HG03060 (cell line): ENCODE measurements around the gene IGFBP5.

Experiments
- ATAC-seq: cut with Tn5 transposase; IDR thresholded peaks from one replicate; pipeline ENCODE4 v1.9.1; 2021; ENCODE audit warnings: low read depth, moderate number of reproducible peaks; ENCODE audit not compliant: unreplicated experiment

Gene IGFBP5

GRCh38 chr2:216695401-216695821, at the start of gene IGFBP5:
Gene IGFBP5 (minus strand): TSS chr2:216695549. CDS start chr2:216694775, 774 bp downstream.
- no peak for ATAC-seq

DNA sequence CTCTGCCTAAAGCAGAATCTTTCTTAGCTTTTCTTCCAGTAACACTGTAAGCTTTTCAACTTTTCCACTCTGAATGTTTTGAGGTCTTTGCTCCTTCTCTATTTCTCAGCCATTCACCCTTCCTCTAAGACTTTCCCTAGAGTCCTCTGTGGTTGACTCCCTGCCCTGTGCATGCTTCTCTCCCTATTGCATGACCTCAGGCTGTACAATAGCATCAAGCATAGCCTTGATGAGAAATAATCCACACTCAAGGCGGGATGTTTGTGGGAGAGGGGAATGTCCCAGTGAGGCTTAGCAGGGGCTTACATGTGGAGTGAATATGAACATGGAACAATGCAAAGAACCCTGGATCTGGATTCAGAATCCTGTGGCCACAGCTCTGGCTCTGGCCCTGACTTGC, 48.4 kb upstream of the IGFBP5 start:
- no peak for ATAC-seq

- ATAC-seq, result no peak
Measured at GRCh38 chr2:216742411-216742810, 47.1 kb upstream of the IGFBP5 start.

- no peak for ATAC-seq
Measured at GRCh38 chr2:216741223-216741593, 45.9 kb upstream of the IGFBP5 start.

- ATAC-seq, result no peak
Measured at GRCh38 chr2:216740557-216741222, 45.3 kb upstream of the IGFBP5 start.

DNA sequence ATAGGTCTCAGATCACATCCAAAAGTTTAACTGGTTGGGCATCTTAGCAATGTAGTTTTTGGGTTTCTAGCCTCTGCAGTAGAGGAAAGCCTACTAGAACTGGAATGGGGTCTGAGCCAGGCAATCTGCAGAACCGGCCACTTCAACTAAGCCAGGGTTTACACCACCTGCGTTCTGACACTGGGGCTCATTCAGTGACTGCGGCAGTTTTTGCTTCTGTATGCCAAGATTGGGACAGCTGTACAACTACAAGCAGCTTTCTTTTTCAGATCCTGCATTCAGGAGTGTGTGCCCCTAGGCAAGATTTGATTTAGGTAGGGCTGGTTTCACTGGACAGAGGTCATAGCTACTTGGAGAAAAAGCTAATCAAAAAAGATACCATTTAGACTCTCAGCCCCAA, 43.7 kb upstream of the IGFBP5 start:
- no peak for ATAC-seq

DNA sequence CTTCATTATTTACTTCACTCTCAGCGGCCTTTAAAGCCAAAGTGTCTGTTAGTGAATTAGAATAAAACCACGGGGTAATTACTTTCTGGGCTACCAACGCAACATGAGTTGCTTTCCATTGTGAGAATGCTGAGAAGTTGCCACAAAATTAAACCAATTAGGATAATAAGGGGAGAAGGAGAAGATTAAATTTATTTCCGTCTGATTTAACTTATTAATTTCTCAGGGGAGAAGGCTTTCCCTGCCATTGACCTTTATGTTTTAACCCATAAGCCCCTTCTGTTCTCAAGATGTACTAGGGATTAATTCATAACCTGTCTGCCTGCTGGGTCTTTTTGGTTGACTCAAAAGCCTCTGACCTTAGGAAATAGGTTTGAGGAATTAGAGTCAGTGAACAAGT, 42.3 kb upstream of the IGFBP5 start:
- no peak for ATAC-seq

DNA sequence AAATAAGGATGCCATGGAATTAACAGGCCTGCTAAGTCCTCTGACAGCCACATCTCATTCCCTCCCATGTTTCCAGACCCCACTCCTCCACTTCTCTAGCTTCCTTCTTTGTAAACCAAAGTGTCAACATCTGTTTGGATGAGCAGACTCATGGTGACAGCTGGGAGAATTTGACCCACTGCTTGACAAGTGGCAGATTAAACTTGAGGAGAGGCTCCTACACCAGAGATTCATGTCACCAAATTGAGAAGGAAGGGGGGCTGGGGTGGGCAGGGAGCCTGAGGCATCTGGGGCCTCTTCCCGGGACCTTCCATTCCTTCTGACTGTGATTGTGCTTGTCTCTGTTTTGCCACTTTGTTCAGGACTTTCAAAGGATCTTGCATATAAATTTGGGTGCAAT, 41.0 kb upstream of the IGFBP5 start:
- ATAC-seq, result no peak

DNA sequence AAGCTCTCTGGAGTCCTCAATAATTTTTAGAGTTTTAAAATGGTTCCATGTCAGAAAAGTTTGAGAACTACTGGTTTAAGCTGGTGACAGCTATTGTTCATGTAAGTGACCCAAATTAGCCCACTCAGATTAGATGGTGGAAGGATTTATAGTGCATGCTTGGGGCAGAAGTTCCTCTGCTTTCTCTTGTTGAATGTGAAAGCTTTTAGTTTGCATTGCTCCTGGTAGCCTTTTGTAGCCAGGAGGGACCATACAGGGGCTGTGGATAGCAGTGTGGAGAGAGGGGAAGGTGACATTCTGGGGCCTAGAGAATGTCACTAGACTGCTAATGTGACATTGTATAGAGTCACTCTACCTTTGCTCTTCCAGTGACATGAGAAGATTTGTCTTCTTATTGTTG, 40.3 kb upstream of the IGFBP5 start:
- no peak for ATAC-seq

GRCh38 chr2:216735086-216735485, 39.7 kb upstream of the IGFBP5 start:
- ATAC-seq, result no peak

DNA sequence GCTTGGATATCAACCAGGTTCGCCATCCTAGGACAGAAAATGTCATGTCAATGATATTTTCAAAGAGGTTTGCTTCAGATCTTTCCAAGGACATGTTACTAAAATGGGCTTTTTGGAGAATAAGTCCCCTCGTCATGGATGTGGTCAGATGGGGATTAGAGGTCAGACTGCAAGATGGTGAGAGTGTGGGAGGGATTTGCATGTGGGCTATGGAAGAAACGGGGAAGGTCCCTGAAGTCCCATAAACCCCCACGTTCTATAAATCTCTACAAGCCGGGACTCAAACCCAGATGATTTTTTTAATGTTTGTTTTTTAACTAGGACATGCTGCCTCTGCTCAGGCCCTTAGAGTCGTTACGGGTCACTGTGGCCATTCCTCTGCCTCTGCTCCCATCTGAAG, 37.7 kb upstream of the IGFBP5 start:
- no peak for ATAC-seq

GRCh38 chr2:216732334-216732733, 37.0 kb upstream of the IGFBP5 start:
- ATAC-seq, result no peak

DNA sequence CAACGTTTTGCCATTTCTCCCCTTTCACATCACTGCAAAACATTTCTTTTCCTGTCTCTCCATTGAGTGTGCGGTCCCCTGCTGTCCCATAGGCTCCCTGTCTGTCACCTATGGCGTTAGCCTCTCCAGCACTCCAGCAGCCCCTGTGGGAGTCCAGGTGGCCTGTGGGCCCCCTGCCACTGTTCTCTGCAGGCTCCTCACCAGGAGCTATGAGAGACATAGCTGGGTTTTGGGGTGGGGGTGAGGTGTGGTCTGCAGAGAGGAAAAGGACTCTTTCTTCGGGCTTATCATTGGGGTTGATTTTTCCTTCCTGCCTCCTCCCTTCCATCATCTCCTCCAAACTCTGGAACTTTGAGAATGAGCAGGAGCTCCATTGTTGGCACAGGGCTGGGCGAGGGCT, 36.1 kb upstream of the IGFBP5 start:
- ATAC-seq, result no peak

GRCh38 chr2:216730871-216731270, 35.5 kb upstream of the IGFBP5 start:
- no peak for ATAC-seq

- ATAC-seq, result no peak
Measured at GRCh38 chr2:216727346-216728122, 32.2 kb upstream of the IGFBP5 start.

GRCh38 chr2:216724190-216724589, 28.8 kb upstream of the IGFBP5 start:
- ATAC-seq, result no peak

- no peak for ATAC-seq
Measured at GRCh38 chr2:216721141-216721540, 25.8 kb upstream of the IGFBP5 start.

GRCh38 chr2:216720722-216721121, 25.4 kb upstream of the IGFBP5 start:
- no peak for ATAC-seq

- ATAC-seq, result no peak
Measured at GRCh38 chr2:216717907-216718615, 22.7 kb upstream of the IGFBP5 start.

DNA sequence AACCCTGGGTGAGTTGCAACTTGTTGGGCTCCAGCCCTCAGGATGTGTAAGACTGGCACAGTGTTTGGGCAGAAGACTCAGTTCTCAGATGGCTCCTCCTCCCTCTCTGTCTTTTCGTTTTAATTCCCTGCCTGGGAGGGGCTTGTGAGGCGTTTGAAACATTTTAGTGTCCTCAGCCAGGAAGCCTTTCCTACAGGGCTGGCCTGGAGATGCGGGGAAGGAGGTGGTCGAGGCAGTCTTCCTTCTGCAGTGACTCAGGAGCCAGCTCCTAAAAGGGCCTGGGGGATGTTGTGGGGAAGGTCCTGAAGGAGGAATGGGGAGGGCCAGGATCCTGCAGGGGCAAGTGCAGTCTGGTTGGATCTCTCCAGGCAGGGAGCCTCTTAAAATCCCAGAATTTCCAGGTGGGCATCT, 22.1 kb upstream of the IGFBP5 start:
- no peak for ATAC-seq

DNA sequence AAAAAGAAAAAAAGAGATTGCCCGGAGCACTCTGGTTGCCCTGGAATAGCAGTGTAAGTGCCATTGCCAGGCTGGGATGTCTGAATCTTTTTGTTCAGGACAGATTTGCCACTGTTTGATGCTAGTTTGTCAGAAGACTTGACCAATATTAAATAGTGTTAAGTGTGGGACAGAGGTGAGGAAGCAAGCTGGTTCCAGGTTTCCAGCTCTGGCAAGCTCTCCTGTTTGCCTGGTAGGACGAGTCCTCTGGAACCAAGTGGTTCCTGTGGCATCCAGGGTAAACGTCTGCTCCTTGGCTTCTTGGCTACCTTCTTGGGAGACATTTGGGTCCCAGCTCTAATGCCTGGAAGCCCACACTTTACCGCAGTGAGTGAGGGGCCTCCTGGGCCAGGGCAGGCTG, 20.8 kb upstream of the IGFBP5 start:
- no peak for ATAC-seq
